HUES6 (cell line): ENCODE data around the gene MBOAT7.
"Not testable (repeated sequence)": the region's sequence is repeated elsewhere in the genome, so short reads cannot be mapped to it uniquely, and the experiment has no call there.

Source experiments
- H3K27ac ChIP-seq: 2 replicates; pipeline ENCODE4 v1.7.0; 2013; ENCODE audit warnings: low read depth, mild to moderate bottlenecking, low read length, inconsistent platforms
- H3K27me3 ChIP-seq: 2 replicates; pipeline ENCODE4 v1.6.1; 2013; ENCODE audit warnings: low read length; ENCODE audit not compliant: control insufficient read depth, insufficient read depth
- H3K36me3 ChIP-seq: 2 replicates; pipeline ENCODE4 v1.6.1; 2013; ENCODE audit warnings: low read length; ENCODE audit not compliant: control insufficient read depth, insufficient read depth
- H3K4me1 ChIP-seq: 2 replicates; pipeline ENCODE4 v1.6.1; 2013; ENCODE audit warnings: low read length; ENCODE audit not compliant: control insufficient read depth, insufficient read depth
- H3K4me3 ChIP-seq: 2 replicates; pipeline ENCODE4 v1.5.1; 2013; ENCODE audit warnings: low read depth, low read length
- H3K9ac ChIP-seq: one replicate; pipeline ENCODE4 v1.6.1; 2013; ENCODE audit warnings: mild to moderate bottlenecking, low read length
- H3K9me3 ChIP-seq: 2 replicates; pipeline ENCODE4 v1.6.1; 2013; ENCODE audit warnings: low read depth, low read length; ENCODE audit not compliant: control insufficient read depth, insufficient read depth

MBOAT7 gene

GRCh38 chr19:54197121-54197520 is 7.7 kb upstream of the MBOAT7 start:
- Histone ChIP-seq H3K4me3 (no peak overlapping the region), H3K9me3 (no peaks in the 10 kb centered on the region), H3K4me1 (peaks cover 5% of the 10 kb centered on the region), H3K27ac (no peak overlapping the region), H3K36me3 (peaks cover 33% of the 10 kb centered on the region), H3K27me3 (no peaks in the 10 kb centered on the region), H3K9ac (no peak overlapping the region)

GRCh38 chr19:54196536-54196935 is 7.2 kb upstream of the MBOAT7 start:
- Histone ChIP-seq H3K4me1 (peaks cover 1% of the 10 kb centered on the region), H3K27me3 (no peaks in the 10 kb centered on the region), H3K4me3 (no peak overlapping the region), H3K9ac (no peak overlapping the region), H3K27ac (no peak overlapping the region), H3K9me3 (no peaks in the 10 kb centered on the region), H3K36me3 (peaks cover 27% of the 10 kb centered on the region)

- not testable (repeated sequence) for H3K9ac ChIP-seq, H3K27ac ChIP-seq, H3K4me3 ChIP-seq, H3K27me3 ChIP-seq, H3K4me1 ChIP-seq, H3K9me3 ChIP-seq
- peaks cover 20% of the 10 kb centered on the region for H3K36me3 ChIP-seq
Observed at GRCh38 chr19:54194463-54194862, 5.1 kb upstream of the MBOAT7 start.

- Histone ChIP-seq H3K9ac (no peak overlapping the region), H3K27me3 (no peaks in the 10 kb centered on the region), H3K36me3 (peaks cover 20% of the 10 kb centered on the region), H3K4me1 (peaks cover 3% of the 10 kb centered on the region), H3K4me3 (no peak overlapping the region), H3K27ac (no peak overlapping the region), H3K9me3 (no peaks in the 10 kb centered on the region)
Observed at GRCh38 chr19:54193011-54193410, 3.6 kb upstream of the MBOAT7 start.

- Histone ChIP-seq H3K27ac (peak overlapping the region; percentile 97; the same call in 1 of the 2 replicates), H3K9ac (peak overlapping the region; percentile 72), H3K9me3 (no peaks in the 10 kb centered on the region), H3K27me3 (no peaks in the 10 kb centered on the region), H3K4me3 (peak overlapping the region; percentile 90), H3K36me3 (peaks cover 26% of the 10 kb centered on the region), H3K4me1 (peaks cover 5% of the 10 kb centered on the region)
Observed at GRCh38 chr19:54191811-54192453, 2.6 kb upstream of the MBOAT7 start.

- Histone ChIP-seq H3K4me1 (peaks cover 5% of the 10 kb centered on the region), H3K9ac (peak within 1 kb of the TSS; percentile 99), H3K9me3 (no peaks in the 10 kb centered on the region), H3K27ac (peak within 1 kb of the TSS; percentile 97), H3K36me3 (peaks cover 33% of the 10 kb centered on the region), H3K4me3 (peak within 1 kb of the TSS; percentile 90), H3K27me3 (no peaks in the 10 kb centered on the region)
Observed at GRCh38 chr19:54191011-54191810, 1.8 kb upstream of the MBOAT7 start, which contains the start of gene TSEN34. Gene TSEN34 (plus strand): TSS chr19:54191308. CDS start chr19:54191365, 57 bp downstream.

GRCh38 chr19:54190503-54191010 is 1.2 kb upstream of the MBOAT7 start:
- H3K27ac ChIP-seq, result peak overlapping the region; percentile 97
- peak overlapping the region; percentile 90 for H3K4me3 ChIP-seq
- H3K9me3 ChIP-seq, result no peaks in the 10 kb centered on the region
- H3K4me1 ChIP-seq, result peaks cover 5% of the 10 kb centered on the region
- peaks cover 33% of the 10 kb centered on the region for H3K36me3 ChIP-seq
- no peaks in the 10 kb centered on the region for H3K27me3 ChIP-seq
- peak overlapping the region; percentile 99 for H3K9ac ChIP-seq

GRCh38 chr19:54189735-54190502 is 539 bp upstream of the MBOAT7 start:
- Histone ChIP-seq H3K4me3 (peak overlapping the region; percentile 90), H3K36me3 (peaks cover 32% of the 10 kb centered on the region)

GRCh38 chr19:54188215-54188871 is 1.0 kb downstream of the MBOAT7 start:
- no peaks in the 10 kb centered on the region for H3K27me3 ChIP-seq
- H3K4me1 ChIP-seq, result peaks cover 5% of the 10 kb centered on the region
- no peaks in the 10 kb centered on the region for H3K9me3 ChIP-seq
- H3K27ac ChIP-seq, result peak overlapping the region; percentile 90; the same call in 1 of the 2 replicates
- H3K36me3 ChIP-seq, result peaks cover 30% of the 10 kb centered on the region
- peak overlapping the region; percentile 89 for H3K4me3 ChIP-seq
- peak overlapping the region; percentile 80 for H3K9ac ChIP-seq

More at GRCh38 chr19:54189735-54190502, 539 bp upstream of the MBOAT7 start:
- Histone ChIP-seq H3K9ac (peak overlapping the region; percentile 99), H3K4me1 (peaks cover 5% of the 10 kb centered on the region), H3K9me3 (no peaks in the 10 kb centered on the region), H3K27ac (peak overlapping the region; percentile 97), H3K27me3 (no peaks in the 10 kb centered on the region)

- Histone ChIP-seq H3K36me3 (peaks cover 36% of the 10 kb centered on the region), H3K27ac (no peak overlapping the region)
Observed at GRCh38 chr19:54186934-54187381, 2.4 kb downstream of the MBOAT7 start.

More at GRCh38 chr19:54186934-54187381, 2.4 kb downstream of the MBOAT7 start:
- Histone ChIP-seq H3K4me1 (peaks cover 5% of the 10 kb centered on the region), H3K9ac (no peak overlapping the region), H3K9me3 (no peaks in the 10 kb centered on the region), H3K4me3 (no peak overlapping the region), H3K27me3 (no peaks in the 10 kb centered on the region)
